Loucy (cell line): Measurements from ENCODE around the gene FAU.

Experiments
- EZH2phosphoT487 ChIP-seq: fragments of 200-600 bp; IDR thresholded peaks from 2 replicates; pipeline ENCODE4 v1.6.1; 2018; ENCODE audit warnings: antibody characterized with exemption, mild to moderate bottlenecking, moderate library complexity, borderline replicate concordance
- TF ChIP-seq, protein P1 (sequence below): fragments of 200-600 bp; sonication (generic); conservative IDR thresholded peaks from 2 replicates; pipeline ENCODE4 v1.5.1; 2014; ENCODE audit warnings: mild to moderate bottlenecking, antibody characterized with exemption, low read length

DNA sequence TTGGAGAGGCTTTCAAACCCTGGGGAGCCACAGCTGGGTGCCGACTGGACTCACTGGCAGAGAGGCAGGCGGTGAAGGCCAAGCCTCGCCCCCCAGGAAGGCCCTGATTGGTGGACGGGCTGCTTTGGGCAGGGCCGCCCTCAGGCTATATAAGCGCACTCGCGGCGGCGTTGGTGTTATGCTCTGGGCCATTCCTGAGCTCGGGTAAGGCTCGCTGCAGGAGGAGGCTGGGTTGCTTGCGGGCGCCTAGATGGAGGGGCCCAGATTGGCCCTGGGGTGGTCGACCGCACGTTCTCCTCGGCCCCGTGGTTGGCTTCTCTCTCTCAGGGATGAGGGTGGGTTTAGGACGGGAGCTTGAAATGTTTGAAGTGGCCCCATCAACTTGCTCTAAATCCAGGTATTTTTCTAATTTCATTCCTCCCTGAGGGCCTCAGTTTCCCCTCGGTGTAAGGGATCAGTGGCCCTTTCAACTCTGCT is 48.2 kb upstream of the FAU start, which contains the start of gene SPDYC:
- TF ChIP-seq, protein P1, sequence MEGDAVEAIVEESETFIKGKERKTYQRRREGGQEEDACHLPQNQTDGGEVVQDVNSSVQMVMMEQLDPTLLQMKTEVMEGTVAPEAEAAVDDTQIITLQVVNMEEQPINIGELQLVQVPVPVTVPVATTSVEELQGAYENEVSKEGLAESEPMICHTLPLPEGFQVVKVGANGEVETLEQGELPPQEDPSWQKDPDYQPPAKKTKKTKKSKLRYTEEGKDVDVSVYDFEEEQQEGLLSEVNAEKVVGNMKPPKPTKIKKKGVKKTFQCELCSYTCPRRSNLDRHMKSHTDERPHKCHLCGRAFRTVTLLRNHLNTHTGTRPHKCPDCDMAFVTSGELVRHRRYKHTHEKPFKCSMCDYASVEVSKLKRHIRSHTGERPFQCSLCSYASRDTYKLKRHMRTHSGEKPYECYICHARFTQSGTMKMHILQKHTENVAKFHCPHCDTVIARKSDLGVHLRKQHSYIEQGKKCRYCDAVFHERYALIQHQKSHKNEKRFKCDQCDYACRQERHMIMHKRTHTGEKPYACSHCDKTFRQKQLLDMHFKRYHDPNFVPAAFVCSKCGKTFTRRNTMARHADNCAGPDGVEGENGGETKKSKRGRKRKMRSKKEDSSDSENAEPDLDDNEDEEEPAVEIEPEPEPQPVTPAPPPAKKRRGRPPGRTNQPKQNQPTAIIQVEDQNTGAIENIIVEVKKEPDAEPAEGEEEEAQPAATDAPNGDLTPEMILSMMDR: no peak
- TF ChIP-seq EZH2phosphoT487: no peak
